Epithelial cell of esophagus (primary cell): ENCODE results near the gene VANGL1.

Experiments used
- DNase-seq: peaks from one replicate; pipeline ENCODE4 v3.0.0; 2010; ENCODE audit warnings: low read depth
- H3K4me3 ChIP-seq: 2 replicates; pipeline ENCODE4 v1.5.1; 2011; ENCODE audit warnings: mild to moderate bottlenecking, low read length, control low read depth
- TF ChIP-seq, protein P1 (sequence below): IDR thresholded peaks from 2 replicates; pipeline ENCODE4 v1.5.1; 2011; ENCODE audit warnings: low read depth, mild to moderate bottlenecking, low read length, control low read depth, inconsistent platforms; ENCODE audit not compliant: insufficient read depth; ENCODE audit errors: missing control alignments

VANGL1 gene

DNA sequence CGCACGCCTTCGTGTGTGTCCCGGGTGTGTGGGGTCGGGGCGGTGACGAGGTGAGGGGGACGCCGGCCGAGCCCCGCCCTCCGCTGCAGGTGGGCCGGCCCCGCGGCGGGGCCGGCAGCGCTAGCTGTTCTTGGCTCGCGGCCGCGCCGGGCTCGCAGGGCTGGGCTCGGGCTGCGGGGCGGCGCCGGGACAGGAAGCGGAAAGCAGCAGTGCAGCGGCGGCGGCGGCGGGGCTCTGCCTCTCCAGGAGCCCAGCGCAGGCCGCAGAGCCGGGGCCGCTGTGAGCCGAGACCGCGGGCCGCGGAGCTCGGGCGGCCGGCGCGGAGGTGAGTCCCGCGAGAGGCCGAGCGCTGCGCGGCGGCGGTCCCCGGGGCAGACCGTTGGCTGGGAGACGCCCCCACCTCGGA is at the start of gene VANGL1:
TSS of gene VANGL1 (plus strand) at position 209 of the 406 bp plus-strand sequence. CDS start 9,444 bp downstream, outside the sequence.
- DNase-seq: peak; percentile 76
- peak within 1 kb of the TSS; percentile 72 for H3K4me3 ChIP-seq
- TF ChIP-seq, protein P1, sequence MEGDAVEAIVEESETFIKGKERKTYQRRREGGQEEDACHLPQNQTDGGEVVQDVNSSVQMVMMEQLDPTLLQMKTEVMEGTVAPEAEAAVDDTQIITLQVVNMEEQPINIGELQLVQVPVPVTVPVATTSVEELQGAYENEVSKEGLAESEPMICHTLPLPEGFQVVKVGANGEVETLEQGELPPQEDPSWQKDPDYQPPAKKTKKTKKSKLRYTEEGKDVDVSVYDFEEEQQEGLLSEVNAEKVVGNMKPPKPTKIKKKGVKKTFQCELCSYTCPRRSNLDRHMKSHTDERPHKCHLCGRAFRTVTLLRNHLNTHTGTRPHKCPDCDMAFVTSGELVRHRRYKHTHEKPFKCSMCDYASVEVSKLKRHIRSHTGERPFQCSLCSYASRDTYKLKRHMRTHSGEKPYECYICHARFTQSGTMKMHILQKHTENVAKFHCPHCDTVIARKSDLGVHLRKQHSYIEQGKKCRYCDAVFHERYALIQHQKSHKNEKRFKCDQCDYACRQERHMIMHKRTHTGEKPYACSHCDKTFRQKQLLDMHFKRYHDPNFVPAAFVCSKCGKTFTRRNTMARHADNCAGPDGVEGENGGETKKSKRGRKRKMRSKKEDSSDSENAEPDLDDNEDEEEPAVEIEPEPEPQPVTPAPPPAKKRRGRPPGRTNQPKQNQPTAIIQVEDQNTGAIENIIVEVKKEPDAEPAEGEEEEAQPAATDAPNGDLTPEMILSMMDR: no peak

DNA sequence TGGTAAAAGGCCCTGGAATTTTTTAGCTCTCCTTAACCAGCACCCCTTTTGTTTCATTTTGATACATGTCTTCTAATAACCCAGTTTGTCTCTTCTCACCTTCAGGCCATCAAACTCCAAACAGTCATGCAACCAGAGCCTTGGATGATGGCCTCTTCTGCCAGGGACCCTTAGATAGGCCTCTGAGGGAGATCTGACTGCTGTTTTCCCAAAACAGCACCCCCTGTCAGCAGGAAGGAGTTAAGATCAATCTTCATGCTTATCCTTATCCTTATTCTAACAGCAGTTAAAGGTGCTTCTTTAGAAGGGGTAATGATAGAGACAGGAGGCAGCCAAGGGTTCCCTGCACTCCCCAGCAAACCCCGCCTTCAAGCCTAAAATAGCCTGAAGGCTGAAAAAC is 49.5 kb upstream of the VANGL1 start:
- DNase-seq: no peak
- TF ChIP-seq, protein P1: no peak
- H3K4me3 ChIP-seq: no peak overlapping the region

DNA sequence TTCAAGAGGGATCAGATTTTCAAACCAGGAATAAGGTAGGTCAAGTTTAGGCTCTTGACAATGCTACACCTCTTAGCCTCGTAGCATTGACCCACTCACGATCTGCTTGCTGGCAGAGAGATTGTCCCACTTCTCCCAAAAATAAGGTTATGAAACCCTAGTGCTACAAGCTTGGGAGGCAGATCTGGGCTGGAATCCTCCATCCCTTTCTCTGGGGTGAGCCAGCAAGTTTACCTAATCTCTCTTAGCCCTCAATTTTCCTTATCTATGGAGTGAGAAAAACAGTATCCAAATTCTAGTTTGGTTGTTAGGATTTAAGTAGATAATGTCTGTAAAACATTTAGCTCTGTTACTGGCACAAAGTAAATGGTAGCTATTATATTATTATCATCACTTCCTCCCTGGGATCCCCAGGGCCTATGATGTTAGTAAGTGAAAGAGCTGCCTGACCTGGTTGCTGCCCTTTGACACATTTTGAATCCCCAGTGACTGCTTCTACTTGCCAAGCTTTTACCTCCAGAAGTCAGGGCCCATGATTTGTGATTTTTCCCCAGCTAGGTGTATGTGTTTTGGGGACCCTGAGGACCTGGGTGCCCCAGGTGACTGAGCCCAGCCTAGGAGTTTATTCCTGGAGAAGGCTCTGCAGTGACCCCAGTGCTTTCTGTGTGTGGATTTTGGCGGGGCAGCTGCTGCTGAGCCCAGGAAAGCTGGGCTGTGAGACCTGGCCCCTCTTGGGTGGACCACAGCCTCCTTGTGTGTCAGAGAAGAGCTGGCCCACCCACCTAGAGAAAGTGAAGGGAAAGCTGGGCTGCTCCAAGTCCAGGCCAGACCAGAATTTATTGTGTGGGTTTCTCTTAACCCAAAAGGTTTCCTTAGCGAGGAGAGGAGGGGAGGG is 48.2 kb upstream of the VANGL1 start:
- H3K4me3 ChIP-seq: no peak overlapping the region
- TF ChIP-seq, protein P1: no peak
- no peak for DNase-seq

DNA sequence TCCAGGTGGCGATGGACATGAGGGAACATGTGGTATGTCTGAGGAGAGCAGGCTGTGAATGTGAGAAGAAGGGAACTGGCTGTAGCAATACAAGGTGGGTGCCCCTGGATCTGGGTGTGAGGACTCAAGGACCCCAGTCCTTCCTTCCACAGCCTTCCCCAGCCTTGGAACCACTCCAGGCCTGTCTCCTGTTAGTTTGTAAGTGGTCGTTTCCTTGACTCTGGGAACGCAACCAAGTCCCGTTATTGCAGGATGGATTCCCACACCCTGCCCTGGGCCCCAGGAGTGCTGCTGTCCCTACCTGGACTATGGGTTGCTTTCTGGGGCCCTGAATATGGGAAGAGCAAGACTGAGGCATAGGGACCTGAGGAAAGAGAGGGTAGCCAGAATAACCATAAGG is 47.2 kb upstream of the VANGL1 start:
- no peak overlapping the region for H3K4me3 ChIP-seq
- no peak for DNase-seq
- TF ChIP-seq, protein P1: no peak

DNA sequence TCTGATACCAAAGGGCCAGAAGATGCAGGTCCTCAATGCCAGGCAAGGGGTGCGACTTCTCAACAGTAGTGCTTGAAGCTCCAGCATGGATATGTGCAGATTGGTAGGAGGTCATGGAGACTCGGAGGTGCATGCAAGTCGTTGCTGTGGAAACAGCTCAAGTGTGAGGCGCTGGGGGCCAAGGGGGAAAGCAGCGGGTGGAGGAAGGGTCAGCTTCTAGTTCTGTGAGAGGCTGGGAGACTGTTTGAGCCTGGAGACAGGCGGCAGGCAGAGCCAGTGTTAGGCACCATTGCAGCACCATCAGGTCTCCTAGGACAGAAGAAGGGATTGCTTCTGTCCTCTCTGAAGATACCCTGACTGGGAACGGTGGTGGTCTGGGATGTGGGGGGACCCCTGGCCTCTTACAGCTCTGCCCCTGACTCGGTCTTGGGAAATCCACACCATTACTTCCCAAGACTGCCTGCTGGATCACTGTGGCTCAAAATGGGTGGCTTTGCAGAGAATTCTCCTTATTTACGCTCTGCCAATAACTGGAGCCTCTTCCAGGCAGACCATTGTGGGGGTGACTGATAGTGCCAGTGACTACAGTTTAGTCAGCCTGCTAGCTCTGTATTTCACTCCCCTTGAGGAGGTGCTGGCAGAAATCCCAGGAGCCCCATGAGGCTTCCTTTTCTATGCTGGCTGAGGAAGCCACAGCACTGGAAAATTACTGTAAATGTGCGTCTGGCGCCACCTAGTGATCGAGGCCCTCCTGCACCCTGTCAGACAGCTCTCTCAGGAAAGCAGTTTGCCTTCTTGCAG is 46.3 kb upstream of the VANGL1 start:
- TF ChIP-seq, protein P1: peak; percentile 98
- DNase-seq: peak; percentile 92
- H3K4me3 ChIP-seq: no peak overlapping the region

DNA sequence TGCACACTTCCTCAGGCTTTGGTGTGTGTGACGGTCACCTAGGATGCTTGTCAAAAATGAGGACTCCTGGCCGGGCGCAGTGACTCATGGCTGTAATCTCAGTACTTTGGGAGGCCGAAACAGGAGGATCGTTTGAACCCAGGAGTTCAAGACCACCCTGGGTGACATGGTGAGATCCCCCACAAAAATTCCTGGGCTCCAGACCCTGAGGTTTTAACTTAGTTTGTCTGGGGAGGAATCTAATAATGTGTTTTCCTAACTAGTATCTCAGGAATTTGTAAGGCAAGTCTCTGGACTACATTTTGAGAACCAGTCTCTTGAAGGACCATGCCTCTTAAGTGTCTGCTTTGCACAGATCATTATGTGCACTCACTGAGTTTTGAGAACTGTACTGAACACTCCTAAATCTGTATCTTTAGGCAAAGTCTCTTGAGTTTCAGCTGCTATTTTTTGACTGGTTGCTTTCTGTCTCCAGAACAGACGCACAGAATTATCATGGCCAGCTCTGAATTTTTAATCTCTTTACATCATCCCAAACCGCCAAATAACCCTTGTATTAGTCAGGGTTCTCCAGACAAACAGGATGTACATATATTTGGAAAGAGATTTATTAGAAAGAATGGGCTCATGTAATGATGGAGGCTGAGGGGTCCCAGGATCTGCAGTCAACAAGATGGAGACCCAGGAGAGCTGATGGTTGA is 45.5 kb upstream of the VANGL1 start:
- H3K4me3 ChIP-seq: no peak overlapping the region
- TF ChIP-seq, protein P1: no peak
- DNase-seq: peak; percentile 39
